GM10266 (cell line): ENCODE measurements around the gene CMTM6.

Experiments used
- DNase-seq: peaks from one replicate; pipeline ENCODE4 v3.0.0; 2012; ENCODE audit errors: extremely low spot score
- TF ChIP-seq, protein P1 (sequence below): IDR thresholded peaks from 2 replicates; pipeline ENCODE4 v1.5.1; 2012; ENCODE audit warnings: mild to moderate bottlenecking, low read depth; ENCODE audit not compliant: control insufficient read depth, insufficient read depth; ENCODE audit errors: missing control alignments

CMTM6 gene

DNA sequence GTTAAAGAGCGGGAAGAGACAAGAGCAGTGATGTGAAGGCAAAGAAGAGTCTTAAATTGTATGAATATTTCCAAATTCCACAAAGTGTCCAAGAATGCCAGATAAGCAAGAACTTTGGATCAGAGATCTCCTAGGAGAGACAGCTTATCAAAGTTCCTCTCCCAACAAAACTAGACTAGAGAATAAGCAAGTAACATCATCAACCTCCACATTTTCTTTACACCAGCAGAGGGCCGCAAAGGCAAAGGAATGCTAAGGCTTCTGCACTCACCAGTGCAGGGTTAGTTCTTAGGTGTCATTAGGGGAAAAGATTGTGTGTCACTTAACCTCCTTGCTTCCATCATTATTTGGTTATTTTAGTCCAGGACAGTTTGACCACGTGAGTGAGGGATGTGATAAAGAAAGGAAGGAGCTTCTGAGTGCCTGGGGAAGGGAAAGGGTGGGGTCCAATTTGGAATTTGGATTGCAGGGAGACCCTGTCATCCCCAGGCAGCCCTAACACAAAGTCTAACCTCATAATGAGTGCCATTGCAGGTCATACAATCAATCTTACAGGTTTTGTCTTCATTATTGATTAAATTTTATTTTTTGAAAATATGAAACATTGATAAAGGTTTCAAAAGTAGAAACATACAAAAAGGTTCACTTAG is 7.5 kb upstream of the CMTM6 start:
- peak; percentile 68 for DNase-seq
- TF ChIP-seq, protein P1, sequence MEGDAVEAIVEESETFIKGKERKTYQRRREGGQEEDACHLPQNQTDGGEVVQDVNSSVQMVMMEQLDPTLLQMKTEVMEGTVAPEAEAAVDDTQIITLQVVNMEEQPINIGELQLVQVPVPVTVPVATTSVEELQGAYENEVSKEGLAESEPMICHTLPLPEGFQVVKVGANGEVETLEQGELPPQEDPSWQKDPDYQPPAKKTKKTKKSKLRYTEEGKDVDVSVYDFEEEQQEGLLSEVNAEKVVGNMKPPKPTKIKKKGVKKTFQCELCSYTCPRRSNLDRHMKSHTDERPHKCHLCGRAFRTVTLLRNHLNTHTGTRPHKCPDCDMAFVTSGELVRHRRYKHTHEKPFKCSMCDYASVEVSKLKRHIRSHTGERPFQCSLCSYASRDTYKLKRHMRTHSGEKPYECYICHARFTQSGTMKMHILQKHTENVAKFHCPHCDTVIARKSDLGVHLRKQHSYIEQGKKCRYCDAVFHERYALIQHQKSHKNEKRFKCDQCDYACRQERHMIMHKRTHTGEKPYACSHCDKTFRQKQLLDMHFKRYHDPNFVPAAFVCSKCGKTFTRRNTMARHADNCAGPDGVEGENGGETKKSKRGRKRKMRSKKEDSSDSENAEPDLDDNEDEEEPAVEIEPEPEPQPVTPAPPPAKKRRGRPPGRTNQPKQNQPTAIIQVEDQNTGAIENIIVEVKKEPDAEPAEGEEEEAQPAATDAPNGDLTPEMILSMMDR = peak; percentile 75

DNA sequence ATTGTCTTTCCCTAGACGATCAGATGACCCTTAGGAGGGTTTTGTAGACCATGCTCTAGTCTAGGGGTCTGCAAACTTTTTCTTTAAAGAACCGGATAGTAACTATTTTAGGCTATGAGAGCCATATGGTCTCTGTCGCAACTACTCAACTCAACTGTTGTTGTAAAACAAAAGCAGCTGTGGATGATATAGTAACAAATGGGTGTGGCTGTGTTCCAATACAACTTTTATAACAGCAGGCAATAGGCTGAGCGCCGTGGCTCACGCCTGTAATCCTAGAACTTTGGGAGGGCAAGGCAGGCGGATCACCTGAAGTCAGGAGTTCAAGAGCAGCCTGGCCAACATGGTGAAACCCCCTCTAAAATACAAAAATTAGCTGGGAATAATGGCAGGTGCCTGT is 6.1 kb upstream of the CMTM6 start:
- TF ChIP-seq, protein P1 = no peak
- no peak for DNase-seq

DNA sequence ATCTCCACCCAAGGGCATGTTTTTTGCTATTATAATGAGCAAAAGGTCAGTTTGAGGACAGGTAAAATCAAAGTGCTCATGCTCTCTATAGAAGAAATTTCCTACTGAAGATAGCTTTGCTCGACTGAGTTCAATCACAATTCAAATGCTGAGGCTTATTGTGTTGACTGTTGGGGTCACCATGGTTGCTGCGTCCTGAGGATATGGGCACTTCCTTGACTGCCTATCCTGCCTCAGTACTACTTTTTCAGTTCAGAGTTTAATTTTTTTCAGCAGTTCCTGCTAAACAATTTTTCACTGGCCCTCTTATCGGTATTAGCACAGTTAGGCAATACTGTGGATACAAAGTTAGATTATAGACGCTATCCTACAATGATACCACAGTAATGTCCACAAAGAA is 3.8 kb upstream of the CMTM6 start:
- TF ChIP-seq, protein P1 = no peak
- no peak for DNase-seq

DNA sequence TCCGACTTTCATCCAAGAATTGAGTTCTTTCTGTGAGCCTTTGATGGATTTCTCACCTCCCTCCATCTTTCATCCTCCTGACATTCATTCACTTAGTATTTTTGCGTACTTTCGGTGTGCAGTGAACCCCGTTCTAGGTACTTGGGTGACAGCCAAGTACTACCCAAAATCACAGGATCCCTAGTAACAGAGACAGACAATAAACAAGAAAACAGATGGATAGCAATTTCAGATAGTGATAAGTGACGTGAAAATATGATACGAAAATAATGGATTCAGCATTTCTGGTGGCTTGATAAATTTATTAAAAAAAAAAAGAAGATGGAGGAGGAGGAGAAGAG is 264 bp upstream of the CMTM6 start:
- TF ChIP-seq, protein P1 = no peak
- no peak for DNase-seq

DNA sequence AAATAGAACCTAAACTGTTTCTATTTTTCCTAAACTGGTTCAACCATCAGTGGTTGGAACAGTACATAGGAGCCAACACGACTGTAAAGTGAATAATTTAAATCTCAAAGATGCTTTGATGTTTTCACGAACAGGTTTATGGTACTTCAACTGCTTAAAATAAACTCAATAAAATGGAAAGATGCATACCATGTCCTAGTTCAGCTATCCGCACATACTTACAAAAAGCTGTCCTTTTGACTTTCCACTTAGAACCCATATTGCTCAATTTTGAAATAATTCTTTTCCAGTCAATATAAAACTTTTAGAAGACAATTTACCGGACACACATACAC is 902 bp downstream of the CMTM6 start:
- DNase-seq = no peak
- TF ChIP-seq, protein P1 = no peak

DNA sequence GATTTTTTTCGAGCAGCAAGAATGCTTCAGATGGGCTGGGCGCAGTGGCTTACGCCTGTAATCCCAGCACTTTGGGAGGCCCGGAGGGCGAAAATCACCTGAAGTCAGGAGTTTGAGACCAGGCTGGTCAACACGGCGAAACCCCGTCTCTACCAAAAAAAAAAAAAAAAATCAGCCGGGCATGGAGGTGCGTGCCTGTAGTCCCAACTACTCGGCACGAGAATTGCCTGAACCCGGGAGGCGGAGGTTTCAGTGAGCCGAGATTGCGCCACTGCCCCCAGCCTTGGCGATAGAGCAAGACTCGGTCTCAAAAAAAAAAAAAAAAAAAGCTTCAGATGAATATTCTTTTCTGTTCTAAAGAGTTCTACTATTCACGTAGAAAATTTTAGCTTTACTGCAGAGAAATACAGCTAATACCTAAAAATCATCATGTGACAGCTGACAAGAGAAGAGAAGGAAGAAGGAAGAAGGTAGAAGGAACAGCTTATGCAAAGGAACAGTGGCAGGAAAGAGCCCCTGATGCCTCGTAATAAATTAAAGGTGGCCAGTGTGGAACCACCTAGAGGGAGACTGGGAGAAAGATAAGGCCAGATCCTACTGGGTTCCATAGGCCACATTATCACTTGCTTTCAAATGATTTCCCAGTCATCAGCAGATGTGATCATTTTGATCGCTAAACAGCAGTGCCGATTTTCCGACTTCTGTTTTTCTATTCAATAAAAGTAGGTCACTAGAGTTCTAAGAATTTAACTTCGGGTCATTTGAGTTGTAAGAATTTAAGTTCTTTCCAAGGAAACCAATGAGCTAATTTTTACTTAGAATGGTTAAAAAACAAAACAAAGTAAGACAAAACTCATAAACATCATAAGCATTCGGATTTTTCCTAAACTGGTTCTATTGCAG is 1.5 kb downstream of the CMTM6 start:
- DNase-seq = no peak
- TF ChIP-seq, protein P1 = no peak

DNA sequence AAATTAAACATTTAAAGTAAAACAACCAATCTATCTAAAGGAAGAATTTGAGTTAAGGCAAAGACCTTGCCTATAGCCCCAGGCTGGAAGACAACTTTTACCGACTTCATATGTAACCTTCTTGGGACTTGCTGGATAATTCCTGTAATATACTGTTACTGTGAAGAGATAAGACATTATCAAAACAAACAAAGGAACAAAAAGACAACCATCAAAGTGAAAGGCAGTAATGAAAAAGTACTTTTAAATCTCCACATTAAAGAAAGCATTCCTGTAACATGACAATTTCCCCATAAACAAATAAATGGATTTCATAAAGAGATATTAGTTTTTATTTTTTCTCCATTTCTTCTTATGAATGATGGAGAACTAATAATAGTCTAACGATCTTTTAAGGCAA is 2.4 kb downstream of the CMTM6 start:
- TF ChIP-seq, protein P1 = no peak

More for the DNA sequence above, 2.4 kb downstream of the CMTM6 start:
- DNase-seq = no peak
